ENCODE measurements around the gene ITGB3.
"Not testable (repeated sequence)": the region's sequence is repeated elsewhere in the genome, so short reads cannot be mapped to it uniquely, and the experiment has no call there.

Gene ITGB3

GRCh38 chr17:47253541-47254402, at the start of gene ITGB3:
Gene ITGB3 (plus strand): TSS chr17:47253827. CDS start chr17:47253862, 35 bp downstream.
- peak; percentile 62 for DNase-seq

GRCh38 chr17:47203984-47204721, 49.5 kb upstream of the ITGB3 start:
- peak; percentile 62 for DNase-seq

- DNase-seq, result peak; percentile 49
These were observed 48.8 kb upstream of the ITGB3 start for GRCh38 chr17:47204722-47205418.

- peak; percentile 80 for DNase-seq
These were observed 48.1 kb upstream of the ITGB3 start for GRCh38 chr17:47205419-47205963.

GRCh38 chr17:47207143-47208067, 46.2 kb upstream of the ITGB3 start:
- no peak for DNase-seq

- DNase-seq, result no peak
These were observed 44.7 kb upstream of the ITGB3 start, which contains the start of gene MYL4 for GRCh38 chr17:47208744-47209488. Gene MYL4 (plus strand): TSS chr17:47209348. CDS start chr17:47209423, 75 bp downstream.

GRCh38 chr17:47209499-47209898, 44.1 kb upstream of the ITGB3 start:
- no peak for DNase-seq

GRCh38 chr17:47210105-47210504, 43.5 kb upstream of the ITGB3 start:
- DNase-seq, result no peak

- no peak for DNase-seq
These were observed 42.8 kb upstream of the ITGB3 start for GRCh38 chr17:47210779-47211178.

- no peak for DNase-seq
These were observed 41.2 kb upstream of the ITGB3 start for GRCh38 chr17:47212458-47212857.

GRCh38 chr17:47213540-47213939, 40.1 kb upstream of the ITGB3 start:
- DNase-seq, result no peak

- no peak for DNase-seq
These were observed 38.7 kb upstream of the ITGB3 start for GRCh38 chr17:47214931-47215330.

- not testable (repeated sequence) for DNase-seq
These were observed 36.8 kb upstream of the ITGB3 start for GRCh38 chr17:47216821-47217220.

- peak; percentile 62 for DNase-seq
These were observed 36.3 kb upstream of the ITGB3 start for GRCh38 chr17:47217279-47217678.

GRCh38 chr17:47218896-47219430, 34.7 kb upstream of the ITGB3 start:
- no peak for DNase-seq

- DNase-seq, result no peak
These were observed 33.8 kb upstream of the ITGB3 start for GRCh38 chr17:47219621-47220475.

GRCh38 chr17:47220531-47220999, 33.1 kb upstream of the ITGB3 start:
- peak; percentile 47 for DNase-seq

GRCh38 chr17:47221154-47221553, 32.5 kb upstream of the ITGB3 start:
- no peak for DNase-seq

GRCh38 chr17:47222047-47222446, 31.6 kb upstream of the ITGB3 start:
- DNase-seq, result no peak

GRCh38 chr17:47223007-47223406, 30.6 kb upstream of the ITGB3 start:
- DNase-seq, result no peak

Measured in CD4-positive, alpha-beta T cell treated with Interleukin-21 for 1 hour (primary cell).